HL-60 (cell line): ENCODE results near the gene EVI5.
"Not testable (repeated sequence)": the region's sequence is repeated elsewhere in the genome, so short reads cannot be mapped to it uniquely, and the experiment has no call there.

Source experiments
- DNase-seq, 2 experiments: peaks; one replicate each; pipeline ENCODE4 v3.0.0-alpha.2; 2010 to 2020; ENCODE audit warnings: low read depth in 1 of 2, low spot score in 1 of 2
- H3K27ac ChIP-seq: fragments of 250-450 bp; sonication (Bioruptor Pico); replicated peaks from 2 replicates; pipeline ENCODE4 v1.5.1; 2020; ENCODE audit warnings: mild to moderate bottlenecking, moderate library complexity
- H3K27me3 ChIP-seq: fragments of 250-450 bp; sonication (Bioruptor Pico); 2 replicates; pipeline ENCODE4 v1.5.1; 2021; ENCODE audit warnings: mild to moderate bottlenecking, moderate library complexity; ENCODE audit not compliant: insufficient read depth, poor library complexity, severe bottlenecking
- H3K4me3 ChIP-seq: replicated peaks from 2 replicates; pipeline ENCODE4 v1.5.1; 2011; ENCODE audit warnings: mild to moderate bottlenecking, control low read depth, low read length; ENCODE audit not compliant: insufficient read depth
- CTCF ChIP-seq: IDR thresholded peaks from one replicate; pipeline ENCODE4 v1.5.1; 2011; ENCODE audit warnings: low read length, control low read depth, inconsistent platforms; ENCODE audit not compliant: insufficient read depth
- GABPA ChIP-seq: IDR thresholded peaks from 2 replicates; pipeline ENCODE4 v1.6.1; 2012; ENCODE audit warnings: low read depth
- POLR2AphosphoS5 ChIP-seq: IDR thresholded peaks from 2 replicates; pipeline ENCODE4 v1.6.1; 2012; ENCODE audit warnings: low read depth
- REST ChIP-seq: IDR thresholded peaks from 2 replicates; pipeline ENCODE4 v1.6.1; 2012; ENCODE audit warnings: low read depth; ENCODE audit not compliant: insufficient replicate concordance
- SPI1 ChIP-seq: IDR thresholded peaks from 2 replicates; pipeline ENCODE4 v1.6.1; 2012; ENCODE audit warnings: low read depth, mild to moderate bottlenecking, borderline replicate concordance

Gene EVI5

GRCh38 chr1:92721886-92722285 lies 63.0 kb downstream of the EVI5 start:
- no peak for TF ChIP-seq REST
- TF ChIP-seq SPI1 = no peak
- TF ChIP-seq CTCF = no peak
- DNase-seq = no peak
- no peak overlapping the region for H3K27ac ChIP-seq
- no peaks in the 10 kb centered on the region for H3K27me3 ChIP-seq
- H3K4me3 ChIP-seq = no peak overlapping the region

GRCh38 chr1:92721157-92721556 lies 63.8 kb downstream of the EVI5 start:
- not testable (repeated sequence) for H3K27ac ChIP-seq, H3K4me3 ChIP-seq, H3K27me3 ChIP-seq, DNase-seq

GRCh38 chr1:92715476-92715951 lies 69.4 kb downstream of the EVI5 start:
- DNase-seq, H3K27ac ChIP-seq, H3K4me3 ChIP-seq, H3K27me3 ChIP-seq: not testable (repeated sequence)

- Histone ChIP-seq H3K4me3 (no peak overlapping the region), H3K27ac (no peak overlapping the region), H3K27me3 (no peaks in the 10 kb centered on the region)
- TF ChIP-seq SPI1 = no peak
- TF ChIP-seq GABPA = no peak
- no peak for TF ChIP-seq POLR2AphosphoS5
- TF ChIP-seq REST = no peak
- TF ChIP-seq CTCF = no peak
- DNase-seq = no peak
Measured at GRCh38 chr1:92713939-92714338, 71.0 kb downstream of the EVI5 start.

- Histone ChIP-seq H3K27ac (no peak overlapping the region), H3K4me3 (no peak overlapping the region), H3K27me3 (no peaks in the 10 kb centered on the region)
- DNase-seq = no peak
- TF ChIP-seq CTCF (no peak), REST (no peak), POLR2AphosphoS5 (no peak), GABPA (no peak), SPI1 (no peak)
Measured at GRCh38 chr1:92711473-92712165, 73.3 kb downstream of the EVI5 start.
